SK-N-SH (cell line): ENCODE data around the gene TRAM2. TPM values are rescaled to one million over a fixed set of nuclear protein-coding genes. Genes with fewer than 3 reads are reported as not detected.
A peak's percentile ranks its signal among the peaks of the same experiment; 100 is the strongest.

Experiments
- CTCF ChIA-PET: fragments of 300-600, 350-600 bp; formaldehyde crosslinking; extraction: SDS; loops from one replicate; lab custom pipeline; 2021; lab: Yijun Ruan, JAX
- POLR2A ChIA-PET: fragments of 350-600 bp; sonication (Branson Sonifier 250); formaldehyde crosslinking; extraction: SDS; loops from one replicate; lab custom pipeline; 2020; ENCODE audit warnings: antibody characterized with exemption, inconsistent platforms; lab: Yijun Ruan, JAX
- DNase-seq: peaks from one replicate; pipeline ENCODE4 v3.0.0; 2012
- H2AFZ ChIP-seq: fragments of 200-600 bp; sonication (generic); 2 replicates; pipeline ENCODE4 v1.8.1; 2016; ENCODE audit warnings: antibody characterized with exemption, mild to moderate bottlenecking, low read depth
- H3F3A ChIP-seq: fragments of 200-600 bp; sonication (generic); replicated peaks from 2 replicates; pipeline ENCODE3; 2016; ENCODE audit warnings: antibody characterized with exemption, mild to moderate bottlenecking; ENCODE audit not compliant: insufficient read depth
- H3K27ac ChIP-seq, 2 experiments: fragments of 200-500 bp in 1 of 2; fragments of 200-600 bp in 1 of 2; sonication (Bioruptor generic) in 1 of 2; sonication (generic), shearing (Covaris generic) in 1 of 2; 2 replicates each; pipeline versions ENCODE4 v1.5.1 to v1.6.1; 2014 to 2016; ENCODE audit warnings: low read depth in 2 of 2, inconsistent platforms in 1 of 2, low read length in 1 of 2, mild to moderate bottlenecking in 1 of 2, mixed read lengths in 1 of 2
- H3K27me3 ChIP-seq: fragments of 200-600 bp; sonication (generic), shearing (Covaris generic); 2 replicates; pipeline ENCODE4 v1.6.1; 2016; ENCODE audit warnings: mixed run types; ENCODE audit not compliant: insufficient read depth
- H3K36me3 ChIP-seq, 2 experiments: fragments of 200-500 bp in 1 of 2; fragments of 200-600 bp in 1 of 2; sonication (Bioruptor generic) in 1 of 2; sonication (generic) in 1 of 2; replicated peaks in 1 of 2; 2 replicates each; pipeline versions ENCODE3 to v1.5.1; 2014 to 2016; ENCODE audit warnings: low read length in 1 of 2, mild to moderate bottlenecking in 1 of 2; ENCODE audit not compliant: insufficient read depth in 2 of 2, control insufficient read depth in 1 of 2
- H3K4me1 ChIP-seq, 2 experiments: fragments of 200-500 bp in 1 of 2; fragments of 200-600 bp in 1 of 2; sonication (Bioruptor generic) in 1 of 2; sonication (generic), shearing (Covaris generic) in 1 of 2; 2 replicates each; pipeline versions ENCODE4 v1.5.1 to v1.6.1; 2014 to 2016; ENCODE audit warnings: low read depth in 1 of 2, low read length in 1 of 2, mixed run types in 1 of 2; ENCODE audit not compliant: insufficient read depth in 2 of 2, control insufficient read depth in 1 of 2
- H3K4me2 ChIP-seq: fragments of 200-600 bp; sonication (generic), shearing (Covaris generic); 2 replicates; pipeline ENCODE4 v1.6.1; 2017; ENCODE audit warnings: mixed run types
- H3K4me3 ChIP-seq, 2 experiments: fragments of 200-500 bp in 1 of 2; fragments of 200-600 bp in 1 of 2; sonication (Bioruptor generic) in 1 of 2; sonication (generic), shearing (Covaris generic) in 1 of 2; 2 replicates each; pipeline versions ENCODE4 v1.5.1 to v1.8.1; 2014 to 2016; ENCODE audit warnings: low read depth in 2 of 2, inconsistent platforms in 1 of 2, low read length in 1 of 2, mild to moderate bottlenecking in 1 of 2, mixed read lengths in 1 of 2, moderate library complexity in 1 of 2
- H3K79me2 ChIP-seq: fragments of 200-600 bp; sonication (generic); 2 replicates; pipeline ENCODE4 v1.8.1; 2017; ENCODE audit warnings: mild to moderate bottlenecking; ENCODE audit not compliant: insufficient read depth
- H3K9ac ChIP-seq: fragments of 200-600 bp; sonication (generic); 2 replicates; pipeline ENCODE4 v1.6.1; 2017; ENCODE audit warnings: mixed run types
- H3K9me2 ChIP-seq: fragments of 200-600 bp; sonication (generic); 2 replicates; pipeline ENCODE4 v1.6.1; 2017; ENCODE audit warnings: mixed run types
- H3K9me3 ChIP-seq: fragments of 200-600 bp; sonication (generic); 2 replicates; pipeline ENCODE4 v1.6.1; 2017; ENCODE audit warnings: mixed run types, mild to moderate bottlenecking, moderate library complexity
- H4K20me1 ChIP-seq: fragments of 200-600 bp; sonication (generic); 2 replicates; pipeline ENCODE4 v1.6.1; 2017; ENCODE audit warnings: mild to moderate bottlenecking, mixed run types; ENCODE audit not compliant: insufficient read depth
- CHD2 ChIP-seq: fragments of 150-350 bp; IDR thresholded peaks from 2 replicates; pipeline ENCODE4 v1.6.1; 2018; ENCODE audit warnings: low read length; ENCODE audit not compliant: partially characterized antibody
- CTCF ChIP-seq: fragments of 200-600 bp; sonication (generic); IDR thresholded peaks from 2 replicates; pipeline ENCODE4 v1.6.1; 2017; ENCODE audit warnings: antibody characterized with exemption, mild to moderate bottlenecking, moderate library complexity
- ELF1 ChIP-seq: IDR thresholded peaks from 2 replicates; pipeline ENCODE4 v1.4.0; 2012
- EZH2phosphoT487 ChIP-seq: fragments of 200-600 bp; sonication (generic); IDR thresholded peaks from 2 replicates; pipeline ENCODE4 v1.6.1; 2017; ENCODE audit warnings: low read depth, mixed run types, mild to moderate bottlenecking, antibody characterized with exemption, moderate library complexity, borderline replicate concordance
- FOSL2 ChIP-seq: IDR thresholded peaks from 2 replicates; pipeline ENCODE4 v1.4.0; 2012; ENCODE audit warnings: low read depth, mild to moderate bottlenecking, moderate library complexity, borderline replicate concordance
- GABPA ChIP-seq: IDR thresholded peaks from 2 replicates; pipeline ENCODE4 v1.4.0; 2012; ENCODE audit warnings: low read depth, mild to moderate bottlenecking
- GATA2 ChIP-seq: sonication (generic); formaldehyde crosslinking; IDR thresholded peaks from 2 replicates; pipeline ENCODE4 v1.5.0; 2020; ENCODE audit warnings: mild to moderate bottlenecking, missing genetic modification reagents
- JUND ChIP-seq: IDR thresholded peaks from 2 replicates; pipeline ENCODE4 v1.4.0; 2012
- MXI1 ChIP-seq: IDR thresholded peaks from 2 replicates; pipeline ENCODE4 v1.6.1; 2012; ENCODE audit warnings: mild to moderate bottlenecking, low read depth, low read length, improper control_type of control experiment
- PBX3 ChIP-seq: IDR thresholded peaks from 2 replicates; pipeline ENCODE4; 2012
- RAD21 ChIP-seq: IDR thresholded peaks from 2 replicates; pipeline ENCODE4 v1.6.1; 2012; ENCODE audit warnings: mild to moderate bottlenecking, low read length
- RCOR1 ChIP-seq: fragments of 150-350 bp; IDR thresholded peaks from 2 replicates; pipeline ENCODE4 v1.6.1; 2017; ENCODE audit warnings: antibody characterized with exemption, low read length
- TCF12 ChIP-seq: IDR thresholded peaks from 2 replicates; pipeline ENCODE4 v1.4.0; 2012
- TEAD4 ChIP-seq: IDR thresholded peaks from 2 replicates; pipeline ENCODE4 v1.4.0; 2012; ENCODE audit warnings: mild to moderate bottlenecking, borderline replicate concordance; ENCODE audit not compliant: insufficient read depth
- USF1 ChIP-seq: IDR thresholded peaks from 2 replicates; pipeline ENCODE4 v1.4.0; 2012; ENCODE audit warnings: low read depth, borderline replicate concordance
- WGBS: methylation state at CpG from one replicate; pipeline ENCODE4 v1.1.6; 2017; ENCODE audit warnings: low lambda C conversion rate; 5-methylcytosine and 5-hydroxymethylcytosine counted together
- polyA plus RNA-seq, 3 experiments: library from polyadenylated mRNA; depleted of rRNA; stranded (reverse); fragments of >200 nt; gene quantifications; 2 replicates each; pipeline ENCODE4 v1.2.3, GENCODE V29; 2012

The TRAM2 gene
- polyA plus RNA-seq, 1 of the 3 experiments (the other 2 are of a cell fraction), result 26.4 TPM

- TF ChIP-seq CHD2, result no peak
Observed at GRCh38 chr6:52496631-52497030, 80.2 kb downstream of the TRAM2 start (continued).

DNA sequence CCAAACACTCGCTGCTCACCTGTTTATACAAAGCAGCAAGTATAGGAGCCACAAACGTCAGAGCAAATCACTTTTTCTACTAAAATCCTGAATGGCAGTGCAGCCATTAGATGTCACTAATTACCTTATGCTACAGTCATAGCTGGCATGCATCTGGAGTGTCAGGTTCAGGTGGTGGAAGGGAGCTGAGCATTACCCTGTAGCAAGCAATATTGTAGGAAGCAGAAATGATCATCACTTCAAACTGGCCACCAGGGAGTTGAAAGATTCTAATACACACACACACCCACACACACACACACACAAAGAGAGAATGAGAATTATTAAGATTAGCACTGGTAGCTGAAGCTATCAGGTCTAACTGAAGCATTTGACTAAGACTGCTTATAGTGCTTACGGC, 80.9 kb downstream of the TRAM2 start:
- TF ChIP-seq RAD21 (peak; percentile 37), TEAD4 (no peak)
- TF ChIP-seq, all 33 proteins: peak for 1
- H3K4me3 ChIP-seq, result no peak overlapping the region
- H4K20me1 ChIP-seq, result no peaks in the 10 kb centered on the region
- H3K4me1 ChIP-seq, result peaks cover 0 to 10% of the 10 kb centered on the region in 2 experiments; a peak in 2 of 4 replicates
- H3K9me2 ChIP-seq, result no peaks in the 10 kb centered on the region
- H3K9ac ChIP-seq, result no peak overlapping the region
- POLR2A ChIA-PET, result interaction anchor here (0.5 kb wide), 1 partner anchor 119 kb away, joined by 3 read pairs; no protein-coding TSS in a partner anchor
- no peaks in the 10 kb centered on the region for H3K27me3 ChIP-seq
- CTCF ChIA-PET, result interaction anchor here (0.7 to 2.0 kb wide), 3 partner anchors 42 to 102 kb away, joined by 3 to 7 read pairs (median 3); partner anchors contain the start of gene TRAM2
- H3K4me2 ChIP-seq, result no peak overlapping the region
- H2AFZ ChIP-seq, result no peak overlapping the region
- no peak for DNase-seq
- peaks cover 33% of the 10 kb centered on the region for H3F3A ChIP-seq
- no peaks in the 10 kb centered on the region for H3K79me2 ChIP-seq
- H3K27ac ChIP-seq, result no peak overlapping the region
- WGBS, result 75% methylated on average over 3 of the region's 3 CpGs
- H3K36me3 ChIP-seq, result peaks cover 25 to 26% of the 10 kb centered on the region in 2 experiments
- no peaks in the 10 kb centered on the region for H3K9me3 ChIP-seq

- no peaks in the 10 kb centered on the region for H3K27me3 ChIP-seq
- no peak overlapping the region for H3K27ac ChIP-seq
- H2AFZ ChIP-seq, result no peak overlapping the region
- DNase-seq, result no peak
- no peaks in the 10 kb centered on the region for H3K79me2 ChIP-seq
- H3K9me3 ChIP-seq, result no peaks in the 10 kb centered on the region
- WGBS, result 94% methylated on average over 7 of the region's 7 CpGs
- no peak overlapping the region for H3K4me2 ChIP-seq
- H3K4me1 ChIP-seq, result peaks cover 0 to 14% of the 10 kb centered on the region in 2 experiments; a peak in 1 of 4 replicates
- H4K20me1 ChIP-seq, result no peaks in the 10 kb centered on the region
- H3K36me3 ChIP-seq, result peaks cover 22 to 23% of the 10 kb centered on the region in 2 experiments
- no peak for TF ChIP-seq MXI1
- no peak for TF ChIP-seq USF1
- no peak for TF ChIP-seq RCOR1
- no peak for TF ChIP-seq GABPA
- TF ChIP-seq GATA2 (CRISPR knock-in tag), result no peak
- TF ChIP-seq TCF12, result no peak
- no peak for TF ChIP-seq CHD2
- no peak for TF ChIP-seq FOSL2
- TF ChIP-seq EZH2phosphoT487, result no peak
- no peak for TF ChIP-seq JUND
- TF ChIP-seq PBX3, result no peak
- no peak for TF ChIP-seq CTCF
- TF ChIP-seq ELF1, result no peak
- ChIA-PET CTCF (interaction anchor here (0.8 to 2.0 kb wide), 3 partner anchors 78 to 82 kb away, joined by 3 to 7 read pairs (median 5); partner anchors contain the start of gene TRAM2), POLR2A (no interaction called here)
- H3K9me2 ChIP-seq, result no peaks in the 10 kb centered on the region
- H3K4me3 ChIP-seq, result no peak overlapping the region
- H3K9ac ChIP-seq, result no peak overlapping the region
- peaks cover 31% of the 10 kb centered on the region for H3F3A ChIP-seq
Observed at GRCh38 chr6:52494298-52495072, 82.4 kb downstream of the TRAM2 start.
